ENCODE data around the gene CHD9NB.
A peak's percentile ranks its signal among the peaks of the same experiment; 100 is the strongest.

Gene CHD9NB

GRCh38 chr16:53067675-53068074 is 15.0 kb upstream of the CHD9NB start:
- Histone ChIP-seq H3K4me1 (ENCODE audit: insufficient read depth, low read length) (peaks cover 14% of the 10 kb centered on the region), H3K4me3 (ENCODE audit: low read depth in 1 of 2, low read length in 2 of 2) (no peak overlapping the region), H3K9ac (ENCODE audit: low read length) (no peak overlapping the region), H3K27me3 (ENCODE audit: control insufficient read depth in 1 of 2, insufficient read depth in 2 of 2, low read length in 2 of 2) (no peaks in the 10 kb centered on the region), H3K36me3 (ENCODE audit: insufficient read depth, low read length) (peaks cover 4% of the 10 kb centered on the region), H3K9me3 (ENCODE audit: low read length) (no peaks in the 10 kb centered on the region), H3K27ac (ENCODE audit: low read depth, low read length) (no peak overlapping the region)

- Histone ChIP-seq H3K36me3 (ENCODE audit: insufficient read depth, low read length) (peaks cover 4% of the 10 kb centered on the region), H3K27ac (ENCODE audit: low read depth, low read length) (no peak overlapping the region), H3K9me3 (ENCODE audit: low read length) (no peaks in the 10 kb centered on the region), H3K27me3 (ENCODE audit: control insufficient read depth in 1 of 2, insufficient read depth in 2 of 2, low read length in 2 of 2) (no peaks in the 10 kb centered on the region), H3K9ac (ENCODE audit: low read length) (no peak overlapping the region), H3K4me3 (ENCODE audit: low read depth in 1 of 2, low read length in 2 of 2) (no peak overlapping the region), H3K4me1 (ENCODE audit: insufficient read depth, low read length) (peaks cover 17% of the 10 kb centered on the region)
Measured at GRCh38 chr16:53065461-53066061, 12.9 kb upstream of the CHD9NB start.

DNA sequence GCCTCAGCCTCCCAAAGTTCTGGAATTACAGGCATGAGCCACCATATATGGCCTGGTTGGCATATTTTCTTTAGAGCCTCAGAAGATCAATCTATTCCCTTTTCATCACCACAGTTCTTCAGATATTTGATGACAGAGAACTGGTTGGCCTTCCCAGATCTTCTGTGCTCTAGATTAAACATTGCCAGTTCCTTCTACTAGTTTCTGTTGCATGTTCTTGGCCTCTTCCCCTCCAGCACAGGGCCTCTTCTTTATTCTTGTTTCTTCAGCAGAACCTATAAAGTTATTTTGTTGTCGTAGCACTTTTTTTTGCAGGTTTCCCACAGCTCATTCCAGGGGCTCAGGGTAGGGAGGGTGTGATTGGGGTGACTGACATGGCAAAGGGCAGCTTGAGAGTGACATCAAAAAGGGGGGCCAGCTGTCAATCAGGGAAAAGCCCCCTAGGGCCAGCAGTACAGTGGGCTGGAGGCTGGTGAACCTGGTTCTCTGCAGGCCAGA is 11.4 kb upstream of the CHD9NB start:
- Histone ChIP-seq H3K27ac (ENCODE audit: low read depth, low read length) (no peak overlapping the region), H3K9ac (ENCODE audit: low read length) (no peak overlapping the region), H3K27me3 (ENCODE audit: control insufficient read depth in 1 of 2, insufficient read depth in 2 of 2, low read length in 2 of 2) (no peaks in the 10 kb centered on the region), H3K36me3 (ENCODE audit: insufficient read depth, low read length) (peaks cover 4% of the 10 kb centered on the region), H3K4me1 (ENCODE audit: insufficient read depth, low read length) (peaks cover 9% of the 10 kb centered on the region), H3K9me3 (ENCODE audit: low read length) (no peaks in the 10 kb centered on the region), H3K4me3 (ENCODE audit: low read depth in 1 of 2, low read length in 2 of 2) (no peak overlapping the region)

DNA sequence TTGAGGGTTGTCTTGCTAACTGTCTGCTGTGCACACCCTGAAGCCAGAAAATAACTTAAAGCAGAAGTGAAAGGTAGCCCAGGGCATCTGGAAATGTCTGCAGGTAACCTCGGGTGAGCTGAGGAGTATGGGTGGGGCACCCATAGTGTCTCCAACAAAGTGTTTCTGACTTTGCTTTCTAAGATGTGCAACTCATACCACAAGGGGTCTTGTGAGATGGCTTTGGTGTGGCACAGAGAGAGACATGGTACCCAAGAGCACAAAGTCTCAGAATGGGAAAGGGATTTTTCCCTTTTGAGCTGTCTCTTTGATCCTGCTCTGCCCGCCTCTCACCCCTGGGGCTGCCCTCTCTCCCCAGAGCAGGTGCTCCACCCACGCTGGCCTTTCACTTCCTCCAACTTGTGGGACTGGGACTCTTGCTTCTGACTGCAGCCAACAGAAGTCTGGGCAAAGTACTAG is 9.0 kb upstream of the CHD9NB start:
- no peaks in the 10 kb centered on the region for H3K27me3 ChIP-seq (ENCODE audit: control insufficient read depth in 1 of 2, insufficient read depth in 2 of 2, low read length in 2 of 2)
- H3K27ac ChIP-seq (ENCODE audit: low read depth, low read length): no peak overlapping the region
- H3K9ac ChIP-seq (ENCODE audit: low read length): no peak overlapping the region
- peaks cover 10% of the 10 kb centered on the region for H3K4me1 ChIP-seq (ENCODE audit: insufficient read depth, low read length)
- H3K4me3 ChIP-seq (ENCODE audit: low read depth in 1 of 2, low read length in 2 of 2): no peak overlapping the region
- H3K9me3 ChIP-seq (ENCODE audit: low read length): no peaks in the 10 kb centered on the region
- H3K36me3 ChIP-seq (ENCODE audit: insufficient read depth, low read length): no peaks in the 10 kb centered on the region

- H3K27me3 ChIP-seq (ENCODE audit: control insufficient read depth in 1 of 2, insufficient read depth in 2 of 2, low read length in 2 of 2): no peaks in the 10 kb centered on the region
- H3K9ac ChIP-seq (ENCODE audit: low read length): no peak overlapping the region
- H3K9me3 ChIP-seq (ENCODE audit: low read length): no peaks in the 10 kb centered on the region
- H3K36me3 ChIP-seq (ENCODE audit: insufficient read depth, low read length): no peaks in the 10 kb centered on the region
- no peak overlapping the region for H3K27ac ChIP-seq (ENCODE audit: low read depth, low read length)
- H3K4me1 ChIP-seq (ENCODE audit: insufficient read depth, low read length): peaks cover 15% of the 10 kb centered on the region
- H3K4me3 ChIP-seq (ENCODE audit: low read depth in 1 of 2, low read length in 2 of 2): no peak overlapping the region
Measured at GRCh38 chr16:53061256-53061655, 8.6 kb upstream of the CHD9NB start.

DNA sequence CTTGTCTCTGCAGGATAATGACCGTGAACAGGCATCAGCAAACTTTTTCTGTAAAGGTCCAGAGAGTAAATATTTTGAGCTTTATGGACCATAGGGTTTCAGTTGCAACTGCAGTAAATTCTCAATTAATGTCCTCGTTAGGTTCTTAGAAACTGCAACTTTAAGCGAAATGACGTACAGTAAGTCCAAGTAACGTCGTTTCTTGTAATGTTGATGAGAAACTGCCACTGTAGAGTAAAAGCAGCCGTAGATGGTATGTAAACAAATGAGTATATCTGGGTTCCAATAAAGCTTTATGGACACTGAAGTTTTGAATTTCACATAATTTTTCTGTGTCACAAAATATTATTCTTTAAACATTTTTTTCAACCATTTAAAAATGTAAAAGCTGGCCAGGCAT is 7.0 kb upstream of the CHD9NB start:
- no peaks in the 10 kb centered on the region for H3K36me3 ChIP-seq (ENCODE audit: insufficient read depth, low read length)
- H3K4me3 ChIP-seq (ENCODE audit: low read depth in 1 of 2, low read length in 2 of 2): no peak overlapping the region
- H3K27me3 ChIP-seq (ENCODE audit: control insufficient read depth in 1 of 2, insufficient read depth in 2 of 2, low read length in 2 of 2): no peaks in the 10 kb centered on the region
- H3K27ac ChIP-seq (ENCODE audit: low read depth, low read length): peak overlapping the region; percentile 24
- H3K9ac ChIP-seq (ENCODE audit: low read length): no peak overlapping the region
- peaks cover 22% of the 10 kb centered on the region for H3K4me1 ChIP-seq (ENCODE audit: insufficient read depth, low read length)
- H3K9me3 ChIP-seq (ENCODE audit: low read length): no peaks in the 10 kb centered on the region

- Histone ChIP-seq H3K9me3 (ENCODE audit: low read length) (no peaks in the 10 kb centered on the region), H3K27ac (ENCODE audit: low read depth, low read length) (peak overlapping the region; percentile 24), H3K36me3 (ENCODE audit: insufficient read depth, low read length) (no peaks in the 10 kb centered on the region), H3K4me1 (ENCODE audit: insufficient read depth, low read length) (peaks cover 22% of the 10 kb centered on the region), H3K27me3 (ENCODE audit: control insufficient read depth in 1 of 2, insufficient read depth in 2 of 2, low read length in 2 of 2) (no peaks in the 10 kb centered on the region), H3K9ac (ENCODE audit: low read length) (no peak overlapping the region), H3K4me3 (ENCODE audit: low read depth in 1 of 2, low read length in 2 of 2) (no peak overlapping the region)
Measured at GRCh38 chr16:53058882-53059281, 6.2 kb upstream of the CHD9NB start.

- Histone ChIP-seq H3K9ac (ENCODE audit: low read length) (no peak overlapping the region), H3K27ac (ENCODE audit: low read depth, low read length) (peak overlapping the region; percentile 24), H3K9me3 (ENCODE audit: low read length) (no peaks in the 10 kb centered on the region), H3K4me1 (ENCODE audit: insufficient read depth, low read length) (peaks cover 22% of the 10 kb centered on the region), H3K27me3 (ENCODE audit: control insufficient read depth in 1 of 2, insufficient read depth in 2 of 2, low read length in 2 of 2) (no peaks in the 10 kb centered on the region), H3K4me3 (ENCODE audit: low read depth in 1 of 2, low read length in 2 of 2) (no peak overlapping the region), H3K36me3 (ENCODE audit: insufficient read depth, low read length) (no peaks in the 10 kb centered on the region)
Measured at GRCh38 chr16:53058441-53058840, 5.7 kb upstream of the CHD9NB start.

GRCh38 chr16:53057658-53058057 is 5.0 kb upstream of the CHD9NB start:
- Histone ChIP-seq H3K4me3 (ENCODE audit: low read depth in 1 of 2, low read length in 2 of 2) (no peak overlapping the region), H3K36me3 (ENCODE audit: insufficient read depth, low read length) (no peaks in the 10 kb centered on the region), H3K27me3 (ENCODE audit: control insufficient read depth in 1 of 2, insufficient read depth in 2 of 2, low read length in 2 of 2) (no peaks in the 10 kb centered on the region), H3K9me3 (ENCODE audit: low read length) (no peaks in the 10 kb centered on the region), H3K27ac (ENCODE audit: low read depth, low read length) (no peak overlapping the region), H3K4me1 (ENCODE audit: insufficient read depth, low read length) (peaks cover 22% of the 10 kb centered on the region), H3K9ac (ENCODE audit: low read length) (no peak overlapping the region)

- Histone ChIP-seq H3K27ac (ENCODE audit: low read depth, low read length) (peak overlapping the region; percentile 97), H3K4me1 (ENCODE audit: insufficient read depth, low read length) (peaks cover 13% of the 10 kb centered on the region), H3K36me3 (ENCODE audit: insufficient read depth, low read length) (no peaks in the 10 kb centered on the region), H3K9me3 (ENCODE audit: low read length) (no peaks in the 10 kb centered on the region), H3K4me3 (ENCODE audit: low read depth in 1 of 2, low read length in 2 of 2) (peak overlapping the region in 1 of 2 donors; percentile 72), H3K9ac (ENCODE audit: low read length) (no peak overlapping the region), H3K27me3 (ENCODE audit: control insufficient read depth in 1 of 2, insufficient read depth in 2 of 2, low read length in 2 of 2) (no peaks in the 10 kb centered on the region)
Measured at GRCh38 chr16:53056392-53056881, 3.7 kb upstream of the CHD9NB start.

DNA sequence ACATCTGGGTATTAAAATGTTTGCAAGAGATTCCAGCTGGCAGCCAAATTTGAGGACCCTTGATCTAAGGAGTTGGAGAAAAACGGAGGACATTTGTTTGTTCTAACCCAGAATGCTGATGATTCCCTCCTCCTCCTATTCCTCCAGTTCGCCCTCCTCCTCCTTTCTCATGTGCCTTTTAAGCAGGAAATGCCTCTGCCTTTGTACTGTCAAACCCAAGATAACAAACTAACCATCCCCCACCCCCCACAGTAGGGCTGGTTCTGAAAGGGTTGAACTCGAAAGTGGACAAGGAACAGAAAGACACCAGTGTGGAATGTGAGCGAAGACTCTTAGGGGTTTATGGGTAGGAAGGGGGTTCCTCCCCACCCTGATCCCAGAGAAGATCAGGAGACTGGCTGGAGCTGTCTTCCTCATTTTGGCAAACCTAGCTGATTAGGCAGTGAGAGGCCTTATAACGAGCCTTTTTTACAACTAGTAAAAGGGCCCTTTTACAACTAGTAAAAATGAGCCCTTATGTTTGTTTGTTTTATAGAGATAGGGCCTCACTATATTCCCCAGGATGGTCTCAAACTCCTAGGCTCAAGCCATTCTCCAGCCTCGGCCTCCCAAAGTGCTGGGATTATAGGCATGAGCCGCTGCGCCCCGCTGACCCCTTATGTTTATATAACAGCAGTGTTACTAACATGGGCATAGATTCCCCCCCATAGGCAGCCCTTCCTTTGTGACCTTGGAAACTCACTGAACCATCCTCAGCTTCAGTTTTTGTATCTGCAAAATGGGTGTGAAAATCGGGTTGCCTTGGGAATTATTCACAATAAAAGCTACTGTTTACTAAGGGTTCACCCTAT is 3.1 kb upstream of the CHD9NB start:
- peak overlapping the region; percentile 4 for H3K9ac ChIP-seq (ENCODE audit: low read length)
- H3K36me3 ChIP-seq (ENCODE audit: insufficient read depth, low read length): no peaks in the 10 kb centered on the region
- no peaks in the 10 kb centered on the region for H3K27me3 ChIP-seq (ENCODE audit: control insufficient read depth in 1 of 2, insufficient read depth in 2 of 2, low read length in 2 of 2)
- H3K27ac ChIP-seq (ENCODE audit: low read depth, low read length): peak overlapping the region; percentile 97
- peaks cover 13% of the 10 kb centered on the region for H3K4me1 ChIP-seq (ENCODE audit: insufficient read depth, low read length)
- H3K9me3 ChIP-seq (ENCODE audit: low read length): no peaks in the 10 kb centered on the region
- H3K4me3 ChIP-seq (ENCODE audit: low read depth in 1 of 2, low read length in 2 of 2): peak overlapping the region; percentile 72 to 83

Measured in muscle layer of colon (tissue), 2 donors.